Hepatocyte (in vitro differentiated cells): ENCODE data around the gene PTPRD. TPM values are rescaled to one million over a fixed set of nuclear protein-coding genes. Genes with fewer than 3 reads are reported as not detected.

Experiments
- DNase-seq: peaks from one replicate; pipeline ENCODE4 v3.0.0-alpha.2; 2016; ENCODE audit warnings: low spot score
- H2AFZ ChIP-seq: fragments of 200-600 bp; sonication (generic); 2 replicates; pipeline ENCODE4 v1.6.0; 2016; ENCODE audit warnings: antibody characterized with exemption, mild to moderate bottlenecking
- H3K27ac ChIP-seq: fragments of 200-600 bp; sonication (generic); 2 replicates; pipeline ENCODE4 v1.5.1; 2016; ENCODE audit warnings: mild to moderate bottlenecking
- H3K27me3 ChIP-seq: fragments of 200-600 bp; sonication (generic); 2 replicates; pipeline ENCODE4 v1.6.1; 2016
- H3K36me3 ChIP-seq: fragments of 200-600 bp; sonication (generic); replicated peaks from 2 replicates; pipeline ENCODE4 v1.5.1; 2016; ENCODE audit warnings: low read depth; ENCODE audit not compliant: insufficient read depth
- H3K4me1 ChIP-seq: fragments of 200-600 bp; sonication (generic); 2 replicates; pipeline ENCODE4 v1.5.1; 2016; ENCODE audit warnings: mild to moderate bottlenecking, moderate library complexity; ENCODE audit not compliant: insufficient read depth
- H3K4me2 ChIP-seq: fragments of 200-600 bp; sonication (generic); 2 replicates; pipeline ENCODE4 v1.6.0; 2016
- H3K4me3 ChIP-seq: fragments of 200-600 bp; sonication (generic); 2 replicates; pipeline ENCODE4 v1.5.1; 2016; ENCODE audit warnings: mild to moderate bottlenecking
- H3K79me2 ChIP-seq: fragments of 200-600 bp; sonication (generic); 2 replicates; pipeline ENCODE4 v1.6.0; 2017; ENCODE audit warnings: mild to moderate bottlenecking
- H3K9me2 ChIP-seq: fragments of 200-600 bp; sonication (generic); replicated peaks from 2 replicates; pipeline ENCODE4 v1.6.0; 2017; ENCODE audit warnings: mild to moderate bottlenecking; ENCODE audit not compliant: insufficient read depth
- H3K9me3 ChIP-seq: fragments of 200-600 bp; sonication (generic); 2 replicates; pipeline ENCODE4 v1.5.1; 2016; ENCODE audit warnings: low read depth, mild to moderate bottlenecking
- H4K20me1 ChIP-seq: fragments of 200-600 bp; sonication (generic); 2 replicates; pipeline ENCODE4 v1.6.0; 2016; ENCODE audit warnings: mild to moderate bottlenecking; ENCODE audit not compliant: insufficient read depth, poor library complexity, severe bottlenecking
- EZH2 ChIP-seq: fragments of 200-600 bp; sonication (generic); IDR thresholded peaks from 2 replicates; pipeline ENCODE4 v1.6.1; 2016; ENCODE audit warnings: antibody characterized with exemption, mild to moderate bottlenecking, borderline replicate concordance
- EZH2phosphoT487 ChIP-seq: fragments of 200-600 bp; sonication (generic); IDR thresholded peaks from one replicate; pipeline ENCODE4 v1.6.1; 2018; ENCODE audit warnings: antibody characterized with exemption, mild to moderate bottlenecking, low read depth, moderate library complexity; ENCODE audit not compliant: unreplicated experiment, severe bottlenecking
- WGBS: methylation state at CpG from one replicate; pipeline ENCODE4 v1.1.6; 2016; ENCODE audit warnings: low lambda C conversion rate; ENCODE audit errors: missing lambda C conversion rate; 5-methylcytosine and 5-hydroxymethylcytosine counted together
- polyA plus RNA-seq: library from polyadenylated mRNA; unstranded; fragments of >200 nt; fragmentation: Nextera tagmentation; extraction: Ambion mirVana; gene quantifications from 2 replicates; pipeline ENCODE4 v1.2.1, GENCODE V29; 2016
- total RNA-seq: library from RNA; depleted of rRNA; stranded (reverse); fragments of >200 nt; gene quantifications from 2 replicates; pipeline ENCODE4 v1.2.3, GENCODE V29; 2014
- TF ChIP-seq, protein P1 (sequence below): fragments of 200-600 bp; sonication (generic); IDR thresholded peaks from 2 replicates; pipeline ENCODE4 v1.5.1; 2016; ENCODE audit warnings: antibody characterized with exemption, mild to moderate bottlenecking; ENCODE audit not compliant: poor library complexity

Gene PTPRD
- total and polyA plus RNA-seq, 2 experiments from 2014 or later, result 6.5 to 77.6 TPM

DNA sequence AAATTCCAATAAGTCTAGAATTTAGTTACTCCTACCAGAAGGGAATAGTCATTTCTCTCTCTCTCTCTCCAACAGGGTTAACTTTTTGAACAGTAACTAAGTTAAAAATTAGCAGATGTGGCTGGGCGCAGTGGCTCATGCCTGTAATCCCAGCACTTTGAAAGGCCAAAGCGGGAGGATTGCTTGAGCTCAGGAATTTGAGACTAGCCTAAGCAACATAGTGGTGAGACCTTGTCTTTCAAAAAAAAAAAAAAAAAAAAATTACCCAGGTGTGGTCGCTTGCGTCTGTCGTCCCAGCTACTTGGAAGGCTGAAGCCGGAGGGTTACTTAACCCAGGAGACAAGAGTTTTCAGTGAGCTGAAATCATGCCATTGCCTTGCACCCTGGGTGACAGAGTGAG lies 639.7 kb downstream of the PTPRD start:
- no peak overlapping the region for H3K27ac ChIP-seq
- no peak overlapping the region for H2AFZ ChIP-seq
- H4K20me1 ChIP-seq, result no peaks in the 10 kb centered on the region
- no peaks in the 10 kb centered on the region for H3K27me3 ChIP-seq
- no peak overlapping the region for H3K4me3 ChIP-seq
- no peaks in the 10 kb centered on the region for H3K4me1 ChIP-seq
- no peaks in the 10 kb centered on the region for H3K9me2 ChIP-seq
- H3K9me3 ChIP-seq, result no peaks in the 10 kb centered on the region
- H3K36me3 ChIP-seq, result no peaks in the 10 kb centered on the region
- DNase-seq, result no peak
- no peaks in the 10 kb centered on the region for H3K79me2 ChIP-seq
- TF ChIP-seq EZH2 (no peak), EZH2phosphoT487 (no peak)
- TF ChIP-seq, protein P1, sequence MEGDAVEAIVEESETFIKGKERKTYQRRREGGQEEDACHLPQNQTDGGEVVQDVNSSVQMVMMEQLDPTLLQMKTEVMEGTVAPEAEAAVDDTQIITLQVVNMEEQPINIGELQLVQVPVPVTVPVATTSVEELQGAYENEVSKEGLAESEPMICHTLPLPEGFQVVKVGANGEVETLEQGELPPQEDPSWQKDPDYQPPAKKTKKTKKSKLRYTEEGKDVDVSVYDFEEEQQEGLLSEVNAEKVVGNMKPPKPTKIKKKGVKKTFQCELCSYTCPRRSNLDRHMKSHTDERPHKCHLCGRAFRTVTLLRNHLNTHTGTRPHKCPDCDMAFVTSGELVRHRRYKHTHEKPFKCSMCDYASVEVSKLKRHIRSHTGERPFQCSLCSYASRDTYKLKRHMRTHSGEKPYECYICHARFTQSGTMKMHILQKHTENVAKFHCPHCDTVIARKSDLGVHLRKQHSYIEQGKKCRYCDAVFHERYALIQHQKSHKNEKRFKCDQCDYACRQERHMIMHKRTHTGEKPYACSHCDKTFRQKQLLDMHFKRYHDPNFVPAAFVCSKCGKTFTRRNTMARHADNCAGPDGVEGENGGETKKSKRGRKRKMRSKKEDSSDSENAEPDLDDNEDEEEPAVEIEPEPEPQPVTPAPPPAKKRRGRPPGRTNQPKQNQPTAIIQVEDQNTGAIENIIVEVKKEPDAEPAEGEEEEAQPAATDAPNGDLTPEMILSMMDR, result no peak
- WGBS, result 48% methylated on average over 6 of the region's 6 CpGs
- H3K4me2 ChIP-seq, result no peak overlapping the region

GRCh38 chr9:9970514-9970913 lies 642.3 kb downstream of the PTPRD start:
- Histone ChIP-seq H3K9me2 (no peaks in the 10 kb centered on the region), H2AFZ (no peak overlapping the region), H3K36me3 (no peaks in the 10 kb centered on the region), H3K79me2 (no peaks in the 10 kb centered on the region), H3K9me3 (no peaks in the 10 kb centered on the region), H3K4me1 (no peaks in the 10 kb centered on the region), H3K27ac (no peak overlapping the region), H3K4me2 (no peak overlapping the region), H3K27me3 (no peaks in the 10 kb centered on the region), H3K4me3 (no peak overlapping the region), H4K20me1 (no peaks in the 10 kb centered on the region)
- WGBS, result 96% methylated on average over 5 of the region's 5 CpGs
- no peak for DNase-seq
- TF ChIP-seq, protein P1, result no peak
- TF ChIP-seq EZH2phosphoT487, result no peak
- no peak for TF ChIP-seq EZH2

DNA sequence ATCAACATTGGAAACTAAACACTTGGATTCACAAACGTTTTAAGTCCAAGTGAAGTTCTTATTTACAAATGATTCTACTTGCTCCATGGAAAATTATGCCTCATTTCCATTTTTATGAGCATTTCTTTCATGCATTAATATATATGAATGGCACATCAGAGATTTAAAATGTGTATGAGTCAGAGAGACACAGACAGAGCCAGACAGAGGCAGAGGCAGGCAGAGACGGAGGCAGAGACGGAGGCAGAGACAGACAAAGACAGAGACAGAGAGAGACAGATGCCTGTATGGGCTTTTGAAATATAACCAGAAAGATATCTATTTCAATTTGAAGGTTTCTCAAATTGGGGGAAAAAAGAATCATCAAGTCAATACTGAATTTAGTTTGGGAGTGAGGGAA lies 649.0 kb downstream of the PTPRD start:
- Histone ChIP-seq H2AFZ (no peak overlapping the region), H3K27me3 (no peaks in the 10 kb centered on the region)
- 71% methylated on average over 3 of the region's 3 CpGs for WGBS

More for the DNA sequence above, 649.0 kb downstream of the PTPRD start:
- no peaks in the 10 kb centered on the region for H3K9me2 ChIP-seq
- no peaks in the 10 kb centered on the region for H4K20me1 ChIP-seq
- H3K4me2 ChIP-seq, result no peak overlapping the region
- H3K36me3 ChIP-seq, result no peaks in the 10 kb centered on the region
- H3K27ac ChIP-seq, result no peak overlapping the region
- no peaks in the 10 kb centered on the region for H3K9me3 ChIP-seq
- no peak overlapping the region for H3K4me3 ChIP-seq
- TF ChIP-seq EZH2phosphoT487, result no peak
- TF ChIP-seq EZH2, result no peak
- TF ChIP-seq, protein P1, result no peak
- no peak for DNase-seq
- no peaks in the 10 kb centered on the region for H3K79me2 ChIP-seq
- no peaks in the 10 kb centered on the region for H3K4me1 ChIP-seq
